SK-N-SH treated with all-trans-retinoic acid at 6 μM for 48 hours (cell line): ENCODE measurements around the gene TPK1.
"Not testable (repeated sequence)": the region's sequence is repeated elsewhere in the genome, so short reads cannot be mapped to it uniquely, and the experiment has no call there.

Experiments
- ATAC-seq: fragments of 200-7000 bp; cut with Tn5 transposase; 3 replicates; pipeline ENCODE4 v1.9.1; 2020; ENCODE audit warnings: mild to moderate bottlenecking, moderate library complexity
- ARNTL ChIP-seq: fragments of 450-650 bp; formaldehyde crosslinking; IDR thresholded peaks from 2 replicates; pipeline ENCODE4 v1.5.0; 2020; ENCODE audit warnings: low read depth, mild to moderate bottlenecking, moderate library complexity, borderline replicate concordance
- BACH2 ChIP-seq: fragments of 250-450 bp; sonication (Bioruptor Pico); IDR thresholded peaks from 2 replicates; pipeline ENCODE4 v1.9.0; 2021; ENCODE audit warnings: mild to moderate bottlenecking, borderline replicate concordance
- CSDC2 ChIP-seq: fragments of 250-450 bp; sonication (Bioruptor Pico); IDR thresholded peaks from 2 replicates; pipeline ENCODE4 v1.5.0; 2020; ENCODE audit warnings: mild to moderate bottlenecking, moderate library complexity
- ESRRG ChIP-seq: fragments of 250-450 bp; sonication (Bioruptor Pico); IDR thresholded peaks from 2 replicates; pipeline ENCODE4 v1.6.1; 2021; ENCODE audit warnings: mild to moderate bottlenecking
- GLIS3 ChIP-seq: fragments of 250-450 bp; sonication (Bioruptor Pico); IDR thresholded peaks from 2 replicates; pipeline ENCODE4 v1.5.0; 2020; ENCODE audit warnings: mild to moderate bottlenecking, moderate library complexity
- ISL1 ChIP-seq: fragments of 250-450 bp; sonication (Bioruptor Pico); IDR thresholded peaks from 2 replicates; pipeline ENCODE4 v2.1.2; 2022; ENCODE audit warnings: mild to moderate bottlenecking, moderate library complexity
- OSR1 ChIP-seq: fragments of 250-450 bp; sonication (Bioruptor Pico); IDR thresholded peaks from 2 replicates; pipeline ENCODE4 v1.8.0; 2022; ENCODE audit warnings: moderate library complexity, mild to moderate bottlenecking, inconsistent platforms
- PPARA ChIP-seq: fragments of 250-450 bp; sonication (Bioruptor Pico); IDR thresholded peaks from 2 replicates; pipeline ENCODE4 v1.5.0; 2020; ENCODE audit warnings: mild to moderate bottlenecking, borderline replicate concordance
- RARB ChIP-seq: fragments of 250-450 bp; sonication (Bioruptor Pico); IDR thresholded peaks from 2 replicates; pipeline ENCODE4 v1.8.0; 2021; ENCODE audit warnings: mild to moderate bottlenecking, moderate library complexity
- SNAI2 ChIP-seq: fragments of 250-450 bp; sonication (Bioruptor Pico); IDR thresholded peaks from 2 replicates; pipeline ENCODE4 v1.5.0; 2020; ENCODE audit warnings: mild to moderate bottlenecking, moderate library complexity
- TCF4 ChIP-seq: fragments of 250-450 bp; sonication (Bioruptor Pico); IDR thresholded peaks from 2 replicates; pipeline ENCODE4 v1.8.0; 2021; ENCODE audit warnings: mild to moderate bottlenecking, moderate library complexity, borderline replicate concordance
- TOX ChIP-seq: fragments of 250-450 bp; sonication (Bioruptor Pico); IDR thresholded peaks from 2 replicates; pipeline ENCODE4 v1.8.0; 2021; ENCODE audit warnings: mild to moderate bottlenecking, moderate library complexity, borderline replicate concordance
- ZC3H10 ChIP-seq: fragments of 250-450 bp; sonication (Bioruptor Pico); IDR thresholded peaks from 2 replicates; pipeline ENCODE4 v1.5.1; 2021; ENCODE audit warnings: mild to moderate bottlenecking, moderate library complexity
- ZFP3 ChIP-seq: fragments of 250-450 bp; sonication (Bioruptor Pico); IDR thresholded peaks from 2 replicates; pipeline ENCODE4 v1.5.0; 2020; ENCODE audit warnings: mild to moderate bottlenecking, moderate library complexity
- ZFP30 ChIP-seq: fragments of 450-650 bp; formaldehyde crosslinking; IDR thresholded peaks from 2 replicates; pipeline ENCODE4 v1.5.0; 2022; ENCODE audit warnings: mild to moderate bottlenecking, moderate library complexity
- ZNF565 ChIP-seq: fragments of 450-650 bp; formaldehyde crosslinking; conservative IDR thresholded peaks from 2 replicates; pipeline ENCODE4 v1.5.0; 2020; ENCODE audit warnings: low read depth, mild to moderate bottlenecking, moderate library complexity
- ZNF70 ChIP-seq: fragments of 450-650 bp; formaldehyde crosslinking; IDR thresholded peaks from 2 replicates; pipeline ENCODE4 v1.5.0; 2020; ENCODE audit warnings: mild to moderate bottlenecking, moderate library complexity
- ZNF8 ChIP-seq: fragments of 450-650 bp; formaldehyde crosslinking; IDR thresholded peaks from 2 replicates; pipeline ENCODE4 v1.5.0; 2020; ENCODE audit warnings: mild to moderate bottlenecking, moderate library complexity
- TF ChIP-seq, protein P1 (sequence below): fragments of 250-450 bp; sonication (Bioruptor Pico); IDR thresholded peaks from 2 replicates; pipeline ENCODE4 v1.5.1; 2020; ENCODE audit warnings: low read depth, mild to moderate bottlenecking, moderate library complexity
- TF ChIP-seq, protein P2 (sequence below): fragments of 250-450 bp; sonication (Bioruptor Pico); IDR thresholded peaks from 2 replicates; pipeline ENCODE4 v1.8.0; 2021; ENCODE audit warnings: low read depth, mild to moderate bottlenecking, moderate library complexity, borderline replicate concordance
- TF ChIP-seq, protein P3 (sequence below): fragments of 250-450 bp; sonication (Bioruptor Pico); IDR thresholded peaks from 2 replicates; pipeline ENCODE4 v1.5.1; 2021; ENCODE audit warnings: mild to moderate bottlenecking, moderate library complexity
- TF ChIP-seq, protein P4 (sequence below): fragments of 250-450 bp; sonication (Bioruptor Pico); IDR thresholded peaks from 2 replicates; pipeline ENCODE4 v1.8.0; 2020; ENCODE audit warnings: mild to moderate bottlenecking, moderate library complexity, borderline replicate concordance

TPK1 gene

DNA sequence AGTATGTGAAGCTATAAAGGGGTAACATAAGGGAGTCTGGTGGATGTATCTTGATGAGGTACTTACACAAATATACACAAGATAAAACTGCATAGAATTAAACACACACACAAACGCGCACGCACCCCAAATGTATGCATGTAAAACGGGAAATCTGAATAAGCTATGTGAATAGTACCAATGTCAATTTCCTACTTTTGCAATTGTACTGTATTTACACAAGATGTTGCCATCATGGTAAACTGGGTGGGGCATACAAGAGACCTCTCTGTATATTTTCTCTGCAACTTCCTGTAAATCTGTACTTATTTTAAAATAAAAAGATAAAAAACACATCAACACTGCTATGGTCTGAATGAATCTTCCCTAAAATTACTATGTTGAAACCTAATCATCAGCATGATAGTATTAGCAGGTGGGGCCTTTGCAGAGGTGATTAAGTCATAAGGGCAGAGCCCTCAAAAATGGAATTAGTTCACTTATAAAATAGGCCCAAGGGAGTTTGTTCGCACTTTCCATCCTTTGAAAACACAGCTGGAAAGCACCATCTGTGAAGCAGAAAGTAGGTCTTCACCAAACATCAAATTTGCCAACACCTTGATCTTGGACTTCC, 30.1 kb downstream of the TPK1 start:
- TF ChIP-seq, protein P1, sequence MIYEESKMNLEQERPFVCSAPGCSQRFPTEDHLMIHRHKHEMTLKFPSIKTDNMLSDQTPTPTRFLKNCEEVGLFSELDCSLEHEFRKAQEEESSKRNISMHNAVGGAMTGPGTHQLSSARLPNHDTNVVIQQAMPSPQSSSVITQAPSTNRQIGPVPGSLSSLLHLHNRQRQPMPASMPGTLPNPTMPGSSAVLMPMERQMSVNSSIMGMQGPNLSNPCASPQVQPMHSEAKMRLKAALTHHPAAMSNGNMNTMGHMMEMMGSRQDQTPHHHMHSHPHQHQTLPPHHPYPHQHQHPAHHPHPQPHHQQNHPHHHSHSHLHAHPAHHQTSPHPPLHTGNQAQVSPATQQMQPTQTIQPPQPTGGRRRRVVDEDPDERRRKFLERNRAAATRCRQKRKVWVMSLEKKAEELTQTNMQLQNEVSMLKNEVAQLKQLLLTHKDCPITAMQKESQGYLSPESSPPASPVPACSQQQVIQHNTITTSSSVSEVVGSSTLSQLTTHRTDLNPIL (CRISPR knock-in tag), result no peak
- TF ChIP-seq TCF4, result no peak

DNA sequence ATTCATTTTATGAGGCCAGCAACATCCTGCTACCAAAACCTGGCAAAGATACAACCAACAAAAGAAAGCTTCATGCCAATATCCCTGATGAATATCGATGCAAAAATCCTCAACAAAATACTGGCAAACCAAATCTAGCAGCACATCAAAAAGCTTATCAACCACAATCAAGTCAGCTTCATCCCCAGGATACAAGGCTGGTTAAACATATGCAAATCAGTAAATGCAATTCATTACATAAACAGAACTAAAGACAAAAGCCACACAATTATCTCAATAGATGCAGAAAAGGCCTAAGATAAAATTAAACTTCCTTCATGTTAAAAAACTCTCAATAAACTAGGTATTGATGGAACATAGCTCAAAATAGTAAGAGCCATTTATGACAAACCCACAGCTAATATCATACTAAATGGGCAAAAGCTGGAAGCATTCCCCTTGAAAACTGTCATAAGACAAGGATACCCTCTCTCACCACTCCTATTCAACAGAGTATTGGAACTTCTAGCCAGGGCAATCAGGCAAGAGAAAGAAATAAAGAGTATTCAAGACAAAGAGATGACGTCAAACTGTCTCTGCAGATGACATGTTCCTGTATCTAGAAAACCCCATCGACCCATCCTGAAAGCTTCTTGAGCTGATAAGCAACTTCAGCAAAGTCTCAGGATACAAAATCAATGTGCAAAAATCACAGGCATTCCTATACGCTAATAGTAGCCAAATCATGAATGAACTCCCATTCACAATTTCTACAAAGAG, 35.0 kb downstream of the TPK1 start:
- not testable (repeated sequence) for ATAC-seq

More for the DNA sequence above, 30.1 kb downstream of the TPK1 start:
- no peak for ATAC-seq

DNA sequence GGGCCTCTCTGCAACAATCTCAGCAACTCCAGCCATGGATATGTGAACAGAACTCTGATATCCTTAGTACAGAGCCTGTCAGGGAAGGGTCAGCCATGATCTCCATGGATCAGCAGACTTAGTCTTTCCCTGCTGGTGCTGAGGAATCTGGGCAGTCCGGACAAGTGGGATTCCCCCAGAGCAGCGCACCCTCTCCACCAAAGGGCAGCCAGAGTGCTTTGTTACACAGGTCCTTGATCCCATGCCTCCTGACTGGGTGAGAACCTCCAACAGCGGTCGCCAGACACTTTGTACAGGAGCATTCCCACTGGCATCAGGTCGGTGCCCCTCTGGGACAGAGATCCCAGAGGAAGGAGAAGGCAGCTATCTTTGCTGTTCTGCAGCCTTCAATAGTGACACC, 38.9 kb downstream of the TPK1 start:
- no peak for ATAC-seq
- TF ChIP-seq ZNF565 (CRISPR knock-in tag) (no peak), CSDC2 (no peak), SNAI2 (no peak), ZFP3 (CRISPR knock-in tag) (no peak), TCF4 (no peak), BACH2 (no peak), ZC3H10 (CRISPR knock-in tag) (no peak), TOX (CRISPR knock-in tag) (no peak), OSR1 (CRISPR knock-in tag) (no peak), ZNF70 (CRISPR knock-in tag) (no peak), RARB (CRISPR knock-in tag) (no peak), ISL1 (CRISPR knock-in tag) (no peak), ZNF8 (no peak), ESRRG (CRISPR knock-in tag) (no peak), GLIS3 (CRISPR knock-in tag) (no peak), PPARA (CRISPR knock-in tag) (no peak)
- TF ChIP-seq, protein P2, sequence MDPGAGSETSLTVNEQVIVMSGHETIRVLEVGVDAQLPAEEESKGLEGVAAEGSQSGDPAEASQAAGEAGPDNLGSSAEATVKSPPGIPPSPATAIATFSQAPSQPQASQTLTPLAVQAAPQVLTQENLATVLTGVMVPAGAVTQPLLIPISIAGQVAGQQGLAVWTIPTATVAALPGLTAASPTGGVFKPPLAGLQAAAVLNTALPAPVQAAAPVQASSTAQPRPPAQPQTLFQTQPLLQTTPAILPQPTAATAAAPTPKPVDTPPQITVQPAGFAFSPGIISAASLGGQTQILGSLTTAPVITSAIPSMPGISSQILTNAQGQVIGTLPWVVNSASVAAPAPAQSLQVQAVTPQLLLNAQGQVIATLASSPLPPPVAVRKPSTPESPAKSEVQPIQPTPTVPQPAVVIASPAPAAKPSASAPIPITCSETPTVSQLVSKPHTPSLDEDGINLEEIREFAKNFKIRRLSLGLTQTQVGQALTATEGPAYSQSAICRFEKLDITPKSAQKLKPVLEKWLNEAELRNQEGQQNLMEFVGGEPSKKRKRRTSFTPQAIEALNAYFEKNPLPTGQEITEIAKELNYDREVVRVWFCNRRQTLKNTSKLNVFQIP, result no peak
- TF ChIP-seq, protein P3, sequence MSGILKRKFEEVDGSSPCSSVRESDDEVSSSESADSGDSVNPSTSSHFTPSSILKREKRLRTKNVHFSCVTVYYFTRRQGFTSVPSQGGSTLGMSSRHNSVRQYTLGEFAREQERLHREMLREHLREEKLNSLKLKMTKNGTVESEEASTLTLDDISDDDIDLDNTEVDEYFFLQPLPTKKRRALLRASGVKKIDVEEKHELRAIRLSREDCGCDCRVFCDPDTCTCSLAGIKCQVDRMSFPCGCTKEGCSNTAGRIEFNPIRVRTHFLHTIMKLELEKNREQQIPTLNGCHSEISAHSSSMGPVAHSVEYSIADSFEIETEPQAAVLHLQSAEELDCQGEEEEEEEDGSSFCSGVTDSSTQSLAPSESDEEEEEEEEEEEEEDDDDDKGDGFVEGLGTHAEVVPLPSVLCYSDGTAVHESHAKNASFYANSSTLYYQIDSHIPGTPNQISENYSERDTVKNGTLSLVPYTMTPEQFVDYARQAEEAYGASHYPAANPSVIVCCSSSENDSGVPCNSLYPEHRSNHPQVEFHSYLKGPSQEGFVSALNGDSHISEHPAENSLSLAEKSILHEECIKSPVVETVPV (CRISPR knock-in tag), result no peak

DNA sequence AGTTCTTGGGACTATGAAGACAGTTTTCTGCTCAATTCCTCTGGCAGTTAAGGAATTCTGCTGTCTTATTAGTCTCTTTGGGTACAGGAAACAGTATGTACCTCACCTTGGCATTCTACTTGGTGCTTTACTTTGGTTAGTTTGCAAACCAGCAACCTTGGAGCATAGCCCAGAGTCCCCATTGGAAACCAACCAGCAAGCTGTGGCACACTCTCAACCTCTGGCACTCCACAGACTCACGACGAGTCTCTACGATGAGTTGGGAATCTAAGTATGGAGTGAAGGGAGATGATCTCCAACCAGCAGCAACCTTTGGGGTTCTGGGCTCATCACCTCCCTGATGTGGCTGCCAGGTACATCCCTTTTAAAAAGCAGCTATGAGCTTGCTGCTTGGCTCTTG, 43.8 kb downstream of the TPK1 start:
- TF ChIP-seq, protein P1 (CRISPR knock-in tag), result no peak
- TF ChIP-seq ZFP30 (CRISPR knock-in tag), result no peak
- no peak for TF ChIP-seq ESRRG (CRISPR knock-in tag)
- TF ChIP-seq, protein P3 (CRISPR knock-in tag), result no peak
- no peak for TF ChIP-seq ZC3H10 (CRISPR knock-in tag)
- TF ChIP-seq, protein P4, sequence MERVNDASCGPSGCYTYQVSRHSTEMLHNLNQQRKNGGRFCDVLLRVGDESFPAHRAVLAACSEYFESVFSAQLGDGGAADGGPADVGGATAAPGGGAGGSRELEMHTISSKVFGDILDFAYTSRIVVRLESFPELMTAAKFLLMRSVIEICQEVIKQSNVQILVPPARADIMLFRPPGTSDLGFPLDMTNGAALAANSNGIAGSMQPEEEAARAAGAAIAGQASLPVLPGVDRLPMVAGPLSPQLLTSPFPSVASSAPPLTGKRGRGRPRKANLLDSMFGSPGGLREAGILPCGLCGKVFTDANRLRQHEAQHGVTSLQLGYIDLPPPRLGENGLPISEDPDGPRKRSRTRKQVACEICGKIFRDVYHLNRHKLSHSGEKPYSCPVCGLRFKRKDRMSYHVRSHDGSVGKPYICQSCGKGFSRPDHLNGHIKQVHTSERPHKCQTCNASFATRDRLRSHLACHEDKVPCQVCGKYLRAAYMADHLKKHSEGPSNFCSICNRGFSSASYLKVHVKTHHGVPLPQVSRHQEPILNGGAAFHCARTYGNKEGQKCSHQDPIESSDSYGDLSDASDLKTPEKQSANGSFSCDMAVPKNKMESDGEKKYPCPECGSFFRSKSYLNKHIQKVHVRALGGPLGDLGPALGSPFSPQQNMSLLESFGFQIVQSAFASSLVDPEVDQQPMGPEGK (CRISPR knock-in tag), result no peak
- TF ChIP-seq TCF4, result no peak
- TF ChIP-seq ZFP3 (CRISPR knock-in tag), result no peak
- TF ChIP-seq ISL1 (CRISPR knock-in tag), result no peak
- TF ChIP-seq, protein P2, result no peak
- no peak for TF ChIP-seq ZNF8
- TF ChIP-seq ARNTL (CRISPR knock-in tag), result no peak
- no peak for TF ChIP-seq SNAI2

More for the DNA sequence above, 43.8 kb downstream of the TPK1 start:
- no peak; the same call in 2 of the 3 replicates for ATAC-seq
